ENCODE measurements around the gene GARRE1.
A peak's percentile ranks its signal among the peaks of the same experiment; 100 is the strongest.
"Not testable (repeated sequence)": the region's sequence is repeated elsewhere in the genome, so short reads cannot be mapped to it uniquely, and the experiment has no call there.

Gene GARRE1, protein sequence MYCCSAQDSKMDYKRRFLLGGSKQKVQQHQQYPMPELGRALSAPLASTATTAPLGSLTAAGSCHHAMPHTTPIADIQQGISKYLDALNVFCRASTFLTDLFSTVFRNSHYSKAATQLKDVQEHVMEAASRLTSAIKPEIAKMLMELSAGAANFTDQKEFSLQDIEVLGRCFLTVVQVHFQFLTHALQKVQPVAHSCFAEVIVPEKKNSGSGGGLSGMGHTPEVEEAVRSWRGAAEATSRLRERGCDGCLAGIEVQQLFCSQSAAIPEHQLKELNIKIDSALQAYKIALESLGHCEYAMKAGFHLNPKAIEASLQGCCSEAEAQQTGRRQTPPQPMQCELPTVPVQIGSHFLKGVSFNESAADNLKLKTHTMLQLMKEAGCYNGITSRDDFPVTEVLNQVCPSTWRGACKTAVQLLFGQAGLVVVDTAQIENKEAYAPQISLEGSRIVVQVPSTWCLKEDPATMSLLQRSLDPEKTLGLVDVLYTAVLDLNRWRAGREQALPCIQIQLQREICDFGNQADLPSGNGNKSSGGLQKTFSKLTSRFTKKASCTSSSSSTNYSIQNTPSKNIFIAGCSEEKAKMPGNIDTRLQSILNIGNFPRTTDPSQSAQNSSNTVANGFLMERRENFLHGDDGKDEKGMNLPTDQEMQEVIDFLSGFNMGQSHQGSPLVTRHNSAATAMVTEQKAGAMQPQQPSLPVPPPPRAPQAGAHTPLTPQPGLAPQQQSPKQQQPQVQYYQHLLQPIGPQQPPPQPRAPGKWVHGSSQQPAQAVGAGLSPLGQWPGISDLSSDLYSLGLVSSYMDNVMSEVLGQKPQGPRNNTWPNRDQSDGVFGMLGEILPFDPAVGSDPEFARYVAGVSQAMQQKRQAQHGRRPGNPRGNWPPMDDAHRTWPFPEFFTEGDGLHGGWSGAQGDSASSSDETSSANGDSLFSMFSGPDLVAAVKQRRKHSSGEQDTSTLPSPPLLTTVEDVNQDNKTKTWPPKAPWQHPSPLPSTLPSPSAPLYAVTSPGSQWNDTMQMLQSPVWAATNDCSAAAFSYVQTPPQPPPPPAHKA (N-terminal part only)

DNA sequence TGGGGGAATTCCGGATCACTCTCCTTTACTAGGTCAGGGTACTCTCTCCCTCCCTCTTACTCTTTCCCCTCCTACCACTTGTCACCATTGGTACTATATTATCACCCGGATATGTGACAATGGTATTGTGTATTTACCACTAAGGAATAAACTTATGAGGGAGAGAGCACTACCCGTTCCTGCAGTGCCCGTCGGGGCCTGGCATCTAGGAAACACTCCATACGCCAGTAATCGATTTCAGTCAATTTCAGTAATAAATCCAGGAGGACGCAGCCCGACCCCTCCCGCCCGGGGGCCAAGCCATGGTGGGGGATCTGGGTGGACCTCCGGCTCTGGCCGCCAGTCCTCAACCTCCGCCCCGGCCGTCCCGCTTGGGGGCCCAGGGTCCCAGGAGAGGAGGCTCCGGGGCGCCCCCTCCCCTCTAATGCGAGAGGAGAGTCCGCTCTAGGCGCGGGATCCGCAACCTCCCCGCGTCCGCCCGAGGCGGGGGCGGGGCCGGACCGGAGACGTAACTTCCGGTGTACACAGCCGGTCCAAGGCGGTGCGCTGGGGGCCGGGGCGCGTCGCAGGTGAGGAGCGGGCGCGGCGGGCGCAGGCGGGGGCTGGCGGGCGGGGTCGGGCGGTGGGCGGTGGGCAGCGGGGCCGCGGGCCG lies at the start of gene GARRE1:
Gene GARRE1 (plus strand): TSS at position 509 of the 652 bp plus-strand sequence. CDS start 45,920 bp downstream, outside the sequence.
- DNase-seq, result no peak

- DNase-seq, result not testable (repeated sequence)
Observed at GRCh38 chr19:34205324-34205723, 49.0 kb upstream of the GARRE1 start.

DNA sequence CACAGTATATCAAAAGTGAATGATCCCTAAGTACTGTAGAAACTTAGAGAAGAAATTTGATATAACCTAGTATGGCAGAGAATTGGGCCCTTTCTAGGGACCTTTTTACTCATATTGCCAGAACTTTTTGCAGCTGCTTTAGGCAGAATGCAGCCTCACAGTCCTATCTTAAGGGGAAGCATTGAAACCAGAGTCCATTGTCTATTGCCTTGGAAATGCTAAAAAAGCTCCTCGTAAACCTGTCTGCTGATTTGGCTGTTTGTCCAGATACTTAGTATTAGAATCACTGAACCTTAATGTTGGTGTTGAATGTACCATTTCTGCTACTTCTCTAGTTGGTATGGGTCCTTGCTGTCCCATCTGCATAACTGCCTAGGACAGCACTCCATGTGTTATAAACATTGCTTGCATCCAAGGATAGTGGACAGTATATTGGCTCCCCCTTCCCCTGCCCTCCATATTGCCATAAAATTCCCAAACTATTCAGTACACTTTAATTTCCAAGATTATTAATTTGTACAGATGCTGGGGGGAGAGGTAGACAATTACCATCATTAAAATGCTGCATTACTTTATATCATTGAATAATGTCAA lies 46.0 kb upstream of the GARRE1 start:
- no peak for DNase-seq

GRCh38 chr19:34209726-34210125 lies 44.6 kb upstream of the GARRE1 start:
- no peak for DNase-seq

- DNase-seq, result no peak
Observed at GRCh38 chr19:34213283-34213682, 41.1 kb upstream of the GARRE1 start.

DNA sequence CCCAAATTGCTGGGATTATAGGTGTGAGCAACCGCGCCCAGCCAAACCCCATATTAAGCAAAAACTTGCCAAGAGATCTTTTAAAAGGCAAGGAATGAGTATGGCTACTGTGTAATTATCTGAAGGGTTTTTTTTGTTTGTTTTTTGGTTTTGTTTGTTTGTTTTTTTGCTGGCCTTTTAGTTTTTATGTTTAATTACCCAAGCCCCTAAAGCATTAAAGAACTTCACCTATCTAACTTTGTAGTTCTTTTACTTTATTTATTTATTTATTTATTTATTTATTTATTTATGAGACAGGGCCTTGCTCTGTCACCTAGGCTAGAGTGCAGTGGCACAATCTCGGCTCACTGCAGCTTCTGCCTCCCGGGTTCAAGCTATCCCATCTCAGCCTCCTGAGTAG lies 40.3 kb upstream of the GARRE1 start:
- DNase-seq, result no peak

DNA sequence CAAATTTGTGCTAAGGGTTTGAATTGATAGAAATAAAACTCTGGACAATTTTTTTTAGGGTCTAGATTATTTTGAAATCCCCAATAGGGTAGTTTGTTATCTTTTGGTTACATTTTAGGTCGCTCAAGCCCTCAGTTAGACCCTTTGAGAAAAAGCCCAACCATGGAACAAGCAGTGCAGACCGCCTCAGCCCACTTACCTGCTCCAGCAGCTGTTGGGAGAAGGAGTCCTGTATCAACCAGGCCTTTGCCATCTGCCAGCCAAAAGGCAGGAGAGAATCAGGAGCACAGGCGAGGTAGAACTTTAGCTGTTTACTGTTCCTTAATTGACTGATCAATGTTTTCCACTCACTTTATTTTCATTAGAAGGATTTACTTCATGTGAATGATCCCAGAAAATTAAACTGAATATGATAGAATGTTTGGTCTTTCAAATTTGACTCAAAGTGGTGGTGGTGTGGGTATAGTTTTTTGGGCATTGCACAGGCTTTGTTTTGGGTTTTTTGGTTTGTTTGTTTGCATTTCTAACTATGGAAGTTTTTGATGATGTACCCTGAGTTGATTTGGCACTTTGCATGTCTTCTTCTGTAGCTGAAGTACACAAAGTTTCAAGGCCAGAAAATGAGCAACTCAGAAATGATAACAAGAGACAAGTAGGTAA lies 39.2 kb upstream of the GARRE1 start:
- no peak for DNase-seq

DNA sequence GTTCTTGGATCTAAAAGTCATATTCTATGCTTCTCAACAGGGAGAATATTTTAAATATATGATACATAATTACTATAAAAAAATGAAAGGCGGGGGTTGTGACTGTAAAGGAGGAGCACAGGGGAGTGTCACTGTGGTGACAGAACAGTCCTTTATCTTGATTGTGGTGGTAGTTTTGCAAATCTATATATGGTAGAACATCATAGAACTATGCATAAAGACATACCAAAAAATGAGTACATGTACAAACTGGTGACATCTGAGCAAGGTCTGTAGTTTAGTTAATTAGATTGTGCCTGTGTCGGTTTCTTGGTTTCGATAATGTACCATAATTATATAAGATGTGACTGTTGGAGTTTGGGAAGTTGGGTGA lies 38.7 kb upstream of the GARRE1 start:
- no peak for DNase-seq

DNA sequence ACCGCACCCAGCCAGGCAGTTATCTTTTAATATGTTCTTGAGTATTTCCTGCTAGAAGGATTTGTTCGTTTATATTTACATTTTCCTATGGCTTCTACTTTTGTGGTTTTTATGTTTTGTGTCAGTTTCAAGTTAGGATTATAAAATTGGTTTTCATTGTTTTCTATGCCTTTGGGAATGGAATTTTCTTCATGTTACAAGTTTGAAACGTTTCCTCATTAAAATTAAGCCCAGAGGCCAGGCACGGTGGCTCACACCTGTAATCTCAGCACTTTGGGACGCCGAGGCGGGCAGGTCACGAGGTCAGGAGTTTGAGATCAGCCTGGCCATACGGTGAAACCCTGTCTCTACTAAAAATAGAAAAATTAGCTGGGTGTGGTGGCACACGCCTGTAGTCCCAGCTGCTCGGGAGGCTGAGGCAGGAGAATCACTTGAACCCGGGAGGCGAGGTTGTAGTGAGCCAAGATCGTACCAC lies 37.6 kb upstream of the GARRE1 start:
- not testable (repeated sequence) for DNase-seq

GRCh38 chr19:34217952-34218817 lies 36.2 kb upstream of the GARRE1 start:
- peak; percentile 46 to 62 for DNase-seq

DNA sequence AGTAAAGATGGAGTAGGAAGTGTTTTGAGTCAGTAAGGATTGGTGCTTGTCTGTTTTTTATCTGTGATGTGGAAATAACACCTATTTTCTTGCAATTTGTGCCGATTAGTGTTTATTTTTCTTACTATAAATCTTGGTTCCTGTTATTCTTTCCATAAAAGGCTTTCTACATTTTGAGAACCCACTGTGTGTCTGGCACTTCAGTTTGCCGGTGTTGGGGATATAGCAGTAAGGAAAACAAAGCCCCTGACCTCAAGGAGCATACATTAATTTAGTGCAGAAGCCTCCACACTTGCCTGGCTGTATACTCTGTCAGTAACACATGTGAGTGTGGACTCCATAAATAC lies 35.6 kb upstream of the GARRE1 start:
- no peak for DNase-seq

- DNase-seq, result peak; percentile 44 to 57
Observed at GRCh38 chr19:34220472-34221063, 33.8 kb upstream of the GARRE1 start.

DNA sequence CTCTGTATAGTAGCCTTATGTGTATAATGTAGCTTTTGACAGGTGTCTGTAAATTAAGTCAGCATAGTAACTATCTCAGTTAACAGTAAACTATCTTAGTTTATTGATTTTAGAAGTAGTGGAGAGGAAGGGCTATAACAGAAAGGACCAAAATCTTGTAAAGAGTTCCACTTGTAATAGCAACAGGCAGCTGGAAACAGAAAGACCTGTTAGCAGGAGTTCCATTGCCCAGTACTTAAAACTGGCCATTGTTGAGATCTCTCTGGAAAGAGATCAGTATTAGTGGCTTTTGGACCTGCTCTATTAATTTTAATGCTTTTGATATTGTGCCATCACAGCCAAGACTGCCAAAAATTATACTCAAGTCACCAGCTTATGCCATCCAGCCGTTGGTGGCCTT lies 32.0 kb upstream of the GARRE1 start:
- no peak for DNase-seq

DNA sequence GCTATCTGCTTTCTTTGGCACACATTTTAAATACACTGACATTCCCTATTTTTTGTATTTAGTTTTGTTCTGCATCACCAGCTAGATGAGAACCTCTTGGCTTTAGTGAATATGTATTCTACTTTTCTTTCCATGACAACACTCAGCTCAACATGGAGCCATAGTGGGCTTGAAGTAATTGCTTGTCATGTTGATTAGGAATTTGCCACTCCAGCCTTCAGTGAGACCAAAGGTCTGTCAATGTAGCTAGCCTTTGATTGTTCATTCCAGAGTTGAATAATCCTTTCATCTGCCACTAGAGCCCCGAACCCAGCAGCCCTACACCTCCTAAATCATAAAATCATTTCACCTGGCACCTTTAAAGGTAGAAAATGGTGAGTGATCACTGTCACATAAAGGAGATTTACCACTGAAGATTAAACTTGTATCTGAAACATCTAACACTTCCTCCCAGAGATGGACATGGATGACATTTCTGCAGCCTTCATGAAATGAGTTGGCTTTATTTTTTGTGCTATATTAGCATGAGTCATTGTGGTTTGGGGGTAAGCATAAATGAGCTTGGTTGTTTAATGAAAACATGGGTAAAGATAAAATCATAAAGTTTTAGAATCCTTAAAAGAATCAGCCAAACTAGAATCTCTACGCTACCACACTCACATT lies 29.2 kb upstream of the GARRE1 start:
- DNase-seq, result no peak

DNA sequence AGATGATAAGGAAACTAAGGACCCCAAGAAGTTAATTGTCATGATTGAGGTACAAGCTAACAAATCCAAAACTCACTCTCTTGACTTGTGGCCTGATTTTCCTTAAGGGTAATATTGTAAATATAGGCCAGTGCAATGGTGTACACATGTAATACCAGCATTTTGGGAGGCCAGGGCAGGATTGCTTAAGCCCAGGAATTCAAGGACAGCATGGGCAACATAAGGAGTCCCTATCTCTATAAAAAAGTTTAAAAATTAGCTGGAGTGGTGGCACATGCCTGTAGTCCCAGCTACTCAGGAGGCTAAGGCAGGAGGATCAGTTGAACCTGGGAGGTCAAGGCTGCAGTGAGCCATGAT lies 28.7 kb upstream of the GARRE1 start:
- no peak for DNase-seq

DNA sequence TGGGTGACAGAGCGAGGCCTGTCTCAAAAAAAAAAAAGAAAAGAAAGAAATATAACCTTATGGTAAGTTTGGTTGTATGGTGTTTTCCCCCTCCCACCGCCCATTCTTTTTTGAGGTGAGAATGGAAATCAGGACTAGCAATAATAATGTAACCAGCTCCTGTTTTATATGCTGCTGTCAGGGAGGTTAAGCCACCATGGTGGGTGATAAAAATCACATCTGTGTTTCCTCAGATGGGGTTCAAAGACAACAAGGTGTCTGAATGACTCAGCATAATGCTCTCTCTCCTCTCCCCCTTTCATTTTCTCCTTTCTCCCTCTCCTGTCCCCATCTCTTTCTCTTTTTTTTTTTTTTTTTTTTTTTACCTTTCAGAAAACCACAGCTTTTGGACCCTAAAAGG lies 28.3 kb upstream of the GARRE1 start:
- DNase-seq, result no peak

DNA sequence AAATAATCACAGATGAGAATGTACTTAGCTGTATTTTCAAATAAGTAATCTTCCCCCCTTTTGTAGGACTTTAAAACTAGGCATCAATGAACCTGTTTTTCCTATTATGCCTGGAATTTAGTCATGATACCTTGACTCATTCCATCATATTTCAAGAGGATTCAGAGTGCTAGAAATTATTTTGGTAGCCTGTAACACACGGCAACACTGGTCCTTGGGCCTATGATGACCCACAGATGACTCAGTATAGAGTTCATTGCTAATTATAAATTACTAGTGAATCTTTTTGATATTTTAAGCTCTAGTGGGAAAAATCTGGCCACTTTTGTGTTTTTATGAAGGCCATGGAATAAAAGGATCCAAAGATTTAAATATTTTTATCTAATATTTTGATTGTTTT lies 26.0 kb upstream of the GARRE1 start:
- DNase-seq, result no peak

- DNase-seq, result no peak
Observed at GRCh38 chr19:34228762-34229161, 25.6 kb upstream of the GARRE1 start.

DNA sequence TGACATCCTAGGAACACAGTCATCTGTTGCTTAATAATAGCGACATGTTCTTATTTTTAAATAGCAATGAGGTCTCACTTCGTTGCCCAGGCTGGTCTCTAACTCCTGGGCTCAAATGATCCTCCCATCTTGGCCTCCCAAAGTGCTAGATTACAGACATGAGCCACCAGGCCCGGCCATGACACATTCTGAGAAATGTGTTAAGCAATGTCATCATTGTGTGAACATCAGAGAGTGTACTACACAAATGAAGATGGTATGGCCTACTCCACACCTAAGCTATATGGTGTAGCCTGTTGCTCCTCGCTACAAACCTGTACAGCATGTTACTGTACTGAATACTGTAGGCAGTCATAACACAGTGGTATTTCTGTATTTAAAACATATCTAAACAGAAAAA lies 24.6 kb upstream of the GARRE1 start:
- no peak for DNase-seq

DNA sequence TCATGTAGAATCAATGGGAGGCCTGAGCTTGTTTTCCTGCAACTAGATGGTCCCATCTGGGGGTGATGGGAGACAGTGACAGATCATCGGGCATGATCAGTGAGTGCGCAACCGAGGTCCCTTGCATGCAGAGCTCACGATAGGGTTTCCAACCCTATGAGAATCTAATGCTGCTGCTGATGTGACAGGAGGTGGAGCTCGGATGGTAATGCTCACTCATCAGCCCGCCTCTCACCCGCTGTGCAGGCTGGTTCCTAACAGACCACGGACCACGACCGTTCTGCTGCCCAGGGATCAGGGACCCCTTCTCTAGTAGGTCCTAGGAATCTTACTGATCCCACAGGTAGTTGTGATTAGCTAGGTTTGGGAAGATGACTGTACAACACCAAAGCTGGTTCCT lies 23.5 kb upstream of the GARRE1 start:
- no peak for DNase-seq
